Measurements from ENCODE around the gene CDH2. TPM values are rescaled to one million over a fixed set of nuclear protein-coding genes. Genes with fewer than 3 reads are reported as not detected.

CDH2 gene
- total RNA-seq, 2 experiments from 2014 or later, result 0.14 TPM; not detected in 1

DNA sequence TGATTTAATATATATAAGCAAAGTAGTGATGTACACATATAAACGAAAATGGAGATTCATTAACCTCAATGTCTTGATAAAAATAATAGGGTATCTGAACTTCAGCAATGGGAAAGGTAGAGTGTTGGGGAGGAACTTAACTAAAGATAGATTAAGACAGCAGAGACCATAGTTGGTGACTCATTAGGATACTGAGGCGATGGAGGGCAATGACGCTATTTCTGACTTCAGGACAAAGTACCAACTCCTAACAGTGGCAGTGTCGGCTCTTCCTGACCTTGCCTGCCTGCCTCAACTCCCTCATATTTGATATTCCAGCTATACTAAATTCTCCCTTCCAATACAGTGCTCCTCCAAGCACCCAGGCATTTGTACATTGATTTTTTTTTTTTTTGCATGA lies 98.6 kb downstream of the CDH2 start:
- H3K4me1 Mint-ChIP-seq, result no peaks in the 10 kb centered on the region
- peaks cover 4% of the 10 kb centered on the region for H3K9me3 Mint-ChIP-seq (ENCODE audit: low read depth)
- no peaks in the 10 kb centered on the region for H3K27me3 Mint-ChIP-seq
- DNase-seq, result no peak
- CTCF ChIA-PET, result no interaction called here
- no peak overlapping the region for H3K27ac Mint-ChIP-seq
- H3K36me3 Mint-ChIP-seq, result no peaks in the 10 kb centered on the region
- ATAC-seq, result no peak
- H3K4me3 Mint-ChIP-seq, result no peak overlapping the region

DNA sequence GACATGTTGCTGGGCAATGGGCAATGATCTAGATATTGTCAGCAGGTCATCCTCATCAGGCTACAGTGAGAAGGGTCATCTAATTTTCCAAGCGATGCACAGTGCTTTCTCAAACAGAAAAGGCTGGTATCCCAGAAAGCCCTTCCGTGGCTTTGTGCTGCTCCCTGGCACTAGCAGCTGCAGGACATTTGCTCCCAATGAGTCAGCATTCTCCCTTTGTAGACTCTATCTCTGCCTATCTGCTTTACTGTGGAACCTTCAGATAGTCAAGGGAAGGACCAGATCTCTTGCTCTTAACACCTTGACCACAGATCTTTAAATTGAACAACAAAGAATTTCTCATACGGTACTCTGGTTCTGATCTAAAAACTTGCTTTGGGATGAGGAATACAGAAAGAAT lies 101.4 kb downstream of the CDH2 start:
- H3K27ac Mint-ChIP-seq, result no peak overlapping the region
- no peak overlapping the region for H3K4me3 Mint-ChIP-seq
- no peaks in the 10 kb centered on the region for H3K27me3 Mint-ChIP-seq
- DNase-seq (no peak), ATAC-seq (no peak)
- H3K9me3 Mint-ChIP-seq (ENCODE audit: low read depth), result peaks cover 5% of the 10 kb centered on the region
- CTCF ChIA-PET, result no interaction called here
- no peaks in the 10 kb centered on the region for H3K4me1 Mint-ChIP-seq
- H3K36me3 Mint-ChIP-seq, result no peaks in the 10 kb centered on the region

DNA sequence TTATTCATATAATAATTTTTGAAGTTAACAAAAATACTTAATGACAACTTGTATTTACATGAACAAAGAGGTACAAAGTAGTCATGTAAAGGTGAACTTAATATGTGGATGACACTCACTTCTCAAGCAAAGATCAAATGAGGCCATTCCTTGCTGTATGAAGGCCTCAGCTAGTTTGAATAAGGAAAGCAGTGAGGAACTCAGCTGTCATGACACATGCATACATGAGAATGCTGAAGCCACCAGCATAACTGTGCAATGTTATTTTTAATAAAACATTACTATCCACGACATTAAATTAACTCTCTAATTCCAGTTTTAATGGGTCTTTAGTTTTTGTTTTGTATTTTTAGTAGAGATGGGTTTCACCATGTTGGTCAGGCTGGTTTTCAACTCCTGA lies 102.9 kb downstream of the CDH2 start:
- Mint-ChIP-seq H3K9me3 (ENCODE audit: low read depth) (peaks cover 5% of the 10 kb centered on the region), H3K27me3 (no peaks in the 10 kb centered on the region), H3K36me3 (no peaks in the 10 kb centered on the region), H3K4me1 (no peaks in the 10 kb centered on the region), H3K4me3 (no peak overlapping the region), H3K27ac (no peak overlapping the region)
- CTCF ChIA-PET, result no interaction called here
- no peak for ATAC-seq
- no peak for DNase-seq

DNA sequence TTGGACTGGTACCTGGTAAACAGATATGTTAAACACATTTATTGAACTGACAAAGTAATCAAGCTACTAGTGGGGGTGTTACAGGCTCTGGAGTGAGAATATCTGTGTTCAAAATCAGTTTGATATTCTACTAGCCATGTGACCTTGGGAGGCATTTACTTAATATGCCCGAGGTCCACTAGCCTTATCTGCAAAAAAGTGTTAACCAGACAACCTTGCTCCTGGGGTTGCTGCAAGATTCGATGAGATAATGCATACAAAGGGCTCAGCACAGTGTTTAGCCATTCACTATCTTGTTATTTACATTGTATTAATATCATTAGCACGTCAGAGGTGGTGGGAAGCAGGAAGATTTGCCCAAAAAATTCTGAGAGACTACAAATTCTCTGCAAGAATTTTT lies 103.3 kb downstream of the CDH2 start:
- DNase-seq (no peak), ATAC-seq (no peak)
- Mint-ChIP-seq H3K36me3 (no peaks in the 10 kb centered on the region), H3K4me1 (no peaks in the 10 kb centered on the region), H3K9me3 (ENCODE audit: low read depth) (peaks cover 5% of the 10 kb centered on the region), H3K4me3 (no peak overlapping the region), H3K27ac (no peak overlapping the region), H3K27me3 (no peaks in the 10 kb centered on the region)
- CTCF ChIA-PET, result no interaction called here

GRCh38 chr18:28071199-28071598 lies 105.7 kb downstream of the CDH2 start:
- Mint-ChIP-seq H3K36me3 (no peaks in the 10 kb centered on the region), H3K27me3 (no peaks in the 10 kb centered on the region), H3K9me3 (ENCODE audit: low read depth) (peaks cover 8% of the 10 kb centered on the region), H3K4me3 (no peak overlapping the region), H3K4me1 (no peaks in the 10 kb centered on the region), H3K27ac (no peak overlapping the region)
- CTCF ChIA-PET, result no interaction called here
- ATAC-seq (no peak), DNase-seq (no peak)

DNA sequence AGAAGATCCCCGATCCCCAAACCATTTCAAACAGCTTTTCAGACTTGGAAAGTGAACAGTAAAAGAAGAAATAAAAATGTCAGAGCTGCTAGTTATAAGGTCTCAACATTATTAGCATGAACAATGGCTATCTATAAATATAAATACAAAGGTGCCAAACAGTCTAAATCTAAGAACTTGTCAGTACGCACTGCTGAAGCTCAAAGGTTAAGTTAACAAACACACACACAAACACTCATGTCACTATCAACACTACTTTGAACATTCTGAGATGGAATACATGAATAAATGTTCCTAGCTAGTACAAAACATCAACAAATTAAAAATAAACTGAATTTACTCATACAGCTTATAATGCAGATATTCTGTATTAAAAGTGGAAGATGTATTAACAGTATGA lies 108.7 kb downstream of the CDH2 start:
- H3K27me3 Mint-ChIP-seq, result no peaks in the 10 kb centered on the region
- H3K4me1 Mint-ChIP-seq, result no peaks in the 10 kb centered on the region
- CTCF ChIA-PET, result no interaction called here
- no peaks in the 10 kb centered on the region for H3K36me3 Mint-ChIP-seq
- no peak for ATAC-seq
- no peak overlapping the region for H3K4me3 Mint-ChIP-seq
- no peak overlapping the region for H3K27ac Mint-ChIP-seq
- peaks cover 14% of the 10 kb centered on the region for H3K9me3 Mint-ChIP-seq (ENCODE audit: low read depth)
- no peak for DNase-seq

DNA sequence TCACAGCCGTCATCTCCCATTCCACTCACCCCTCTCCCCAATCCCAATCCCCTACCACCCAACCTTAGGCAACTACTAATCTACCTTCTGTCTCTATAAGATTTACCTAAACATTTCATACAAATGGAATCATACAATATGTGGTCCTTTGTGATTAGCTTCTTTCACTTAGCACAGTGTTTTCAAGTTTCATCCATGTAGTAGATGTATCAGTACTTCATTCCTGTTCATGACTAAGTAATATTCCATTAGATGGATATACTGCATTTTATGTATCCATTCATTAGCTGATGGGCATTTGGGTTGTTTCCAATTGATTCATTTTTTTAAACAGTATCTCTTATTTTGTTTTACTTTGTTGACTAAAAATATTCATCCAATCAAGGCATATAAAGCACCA lies 109.6 kb downstream of the CDH2 start:
- no peak overlapping the region for H3K4me3 Mint-ChIP-seq
- H3K9me3 Mint-ChIP-seq (ENCODE audit: low read depth), result peaks cover 13% of the 10 kb centered on the region
- DNase-seq (no peak), ATAC-seq (no peak)
- CTCF ChIA-PET, result no interaction called here
- H3K27ac Mint-ChIP-seq, result no peak overlapping the region
- H3K36me3 Mint-ChIP-seq, result no peaks in the 10 kb centered on the region
- no peaks in the 10 kb centered on the region for H3K27me3 Mint-ChIP-seq
- no peaks in the 10 kb centered on the region for H3K4me1 Mint-ChIP-seq

DNA sequence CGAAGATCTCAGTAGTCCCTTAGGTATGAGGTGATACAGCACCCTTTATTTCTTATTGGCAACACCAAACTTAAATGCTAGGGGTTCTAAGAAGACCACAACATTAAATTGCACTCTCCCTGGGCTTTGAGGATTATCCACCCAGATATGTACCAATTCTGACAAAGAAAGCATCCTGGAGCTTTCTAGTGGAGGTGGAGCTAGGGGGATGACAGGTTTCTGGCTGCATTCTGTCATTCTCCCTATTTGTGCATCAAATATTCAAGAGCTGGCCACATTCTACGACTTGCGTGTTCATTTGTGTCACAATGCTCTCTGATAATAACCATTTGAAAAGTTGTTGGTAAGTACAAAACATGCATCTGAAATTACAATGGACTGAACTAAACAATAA lies 111.1 kb downstream of the CDH2 start:
- no peaks in the 10 kb centered on the region for H3K27me3 Mint-ChIP-seq
- H3K9me3 Mint-ChIP-seq (ENCODE audit: low read depth), result peaks cover 9% of the 10 kb centered on the region
- H3K27ac Mint-ChIP-seq, result no peak overlapping the region
- no peaks in the 10 kb centered on the region for H3K36me3 Mint-ChIP-seq
- ATAC-seq (no peak), DNase-seq (no peak)
- CTCF ChIA-PET, result no interaction called here
- H3K4me1 Mint-ChIP-seq, result no peaks in the 10 kb centered on the region
- H3K4me3 Mint-ChIP-seq, result no peak overlapping the region

DNA sequence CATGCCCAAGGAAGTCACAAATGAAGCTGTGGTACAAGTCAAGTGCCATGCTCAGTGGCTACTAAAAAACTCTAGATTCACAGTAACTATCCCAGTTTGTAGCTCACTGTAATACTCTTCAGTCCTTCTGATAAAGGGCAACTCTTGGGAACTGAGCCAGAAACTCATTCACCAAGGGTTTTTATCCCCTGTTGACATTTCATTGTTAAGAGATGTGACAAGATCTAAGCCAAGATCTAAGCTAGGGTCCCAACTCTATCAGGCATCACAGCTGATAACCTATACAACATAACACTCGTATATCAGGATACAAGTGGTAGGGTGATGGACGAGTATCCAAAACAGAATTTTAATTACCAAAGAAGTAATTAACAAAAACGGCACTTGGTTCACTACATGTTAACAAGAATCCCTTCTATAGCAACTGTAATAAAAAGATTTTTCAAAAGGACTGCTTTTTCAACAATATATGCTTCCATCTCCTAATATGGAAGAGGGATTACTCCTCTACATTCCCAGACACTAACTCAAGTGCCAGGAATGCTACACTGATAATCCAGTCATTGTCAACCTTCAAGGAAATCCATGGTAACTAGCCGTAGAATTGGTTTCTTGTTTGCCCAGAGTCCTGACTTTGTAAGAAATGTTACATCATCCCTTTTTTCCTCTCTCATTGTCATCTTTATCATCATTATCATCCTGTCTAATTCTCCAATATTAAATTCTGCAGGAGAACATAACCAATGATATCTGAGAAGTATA lies 111.7 kb downstream of the CDH2 start:
- Mint-ChIP-seq H3K4me3 (no peak overlapping the region), H3K36me3 (no peaks in the 10 kb centered on the region), H3K9me3 (ENCODE audit: low read depth) (peaks cover 9% of the 10 kb centered on the region), H3K4me1 (no peaks in the 10 kb centered on the region), H3K27ac (no peak overlapping the region), H3K27me3 (no peaks in the 10 kb centered on the region)
- DNase-seq, result no peak
- CTCF ChIA-PET, result no interaction called here
- ATAC-seq, result no peak

GRCh38 chr18:28063926-28064325 lies 113.0 kb downstream of the CDH2 start:
- CTCF ChIA-PET, result no interaction called here
- Mint-ChIP-seq H3K4me1 (no peaks in the 10 kb centered on the region), H3K36me3 (no peaks in the 10 kb centered on the region), H3K27ac (no peak overlapping the region), H3K9me3 (ENCODE audit: low read depth) (peaks cover 11% of the 10 kb centered on the region), H3K27me3 (no peaks in the 10 kb centered on the region), H3K4me3 (no peak overlapping the region)
- ATAC-seq, result no peak
- DNase-seq, result no peak

GRCh38 chr18:28063271-28063761 lies 113.6 kb downstream of the CDH2 start:
- Mint-ChIP-seq H3K4me3 (no peak overlapping the region), H3K27me3 (no peaks in the 10 kb centered on the region), H3K36me3 (no peaks in the 10 kb centered on the region), H3K4me1 (no peaks in the 10 kb centered on the region), H3K9me3 (ENCODE audit: low read depth) (peaks cover 11% of the 10 kb centered on the region), H3K27ac (no peak overlapping the region)
- CTCF ChIA-PET, result no interaction called here
- DNase-seq, result no peak
- no peak for ATAC-seq

DNA sequence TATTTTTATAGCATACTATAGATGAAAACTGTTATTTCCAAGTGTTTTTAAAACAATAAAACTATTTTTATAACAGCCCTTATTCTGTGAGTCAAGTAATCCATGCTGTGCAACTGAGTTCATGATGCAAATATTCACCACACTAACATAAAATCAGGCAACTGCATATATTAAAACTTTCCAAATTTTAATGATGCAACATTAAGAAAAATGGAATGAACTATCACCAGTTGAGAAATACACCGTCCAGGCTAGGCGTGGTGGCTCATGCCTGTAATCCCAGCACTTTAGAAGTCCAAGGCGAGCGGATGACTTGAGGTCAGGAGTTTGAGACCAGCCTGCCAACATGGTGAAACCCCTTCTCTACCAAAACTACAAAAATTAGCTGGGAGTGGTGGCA lies 114.5 kb downstream of the CDH2 start:
- CTCF ChIA-PET, result no interaction called here
- Mint-ChIP-seq H3K27ac (no peak overlapping the region), H3K36me3 (no peaks in the 10 kb centered on the region), H3K9me3 (ENCODE audit: low read depth) (peaks cover 11% of the 10 kb centered on the region), H3K4me1 (no peaks in the 10 kb centered on the region), H3K27me3 (no peaks in the 10 kb centered on the region), H3K4me3 (no peak overlapping the region)
- DNase-seq (no peak), ATAC-seq (no peak)

DNA sequence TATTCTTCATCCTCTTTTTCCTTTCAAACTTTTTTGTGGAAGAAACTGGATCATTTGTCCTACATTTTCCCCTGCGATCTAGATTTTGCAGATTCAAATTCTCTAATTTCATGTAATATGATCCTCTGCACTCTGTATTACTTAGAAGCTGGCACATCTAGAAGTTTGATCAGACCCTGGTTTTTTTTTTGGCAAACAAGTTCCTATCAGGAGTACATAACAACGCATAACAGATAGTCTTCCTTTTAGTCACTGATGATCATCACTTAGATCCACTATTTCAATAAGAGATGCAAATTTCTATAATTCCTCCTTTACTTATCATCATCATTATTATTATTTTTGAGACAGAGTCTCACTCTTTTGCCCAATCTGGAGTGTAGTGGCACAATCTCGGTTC lies 117.1 kb downstream of the CDH2 start:
- DNase-seq (no peak), ATAC-seq (no peak)
- Mint-ChIP-seq H3K36me3 (no peaks in the 10 kb centered on the region), H3K9me3 (ENCODE audit: low read depth) (peaks cover 5% of the 10 kb centered on the region), H3K4me1 (no peaks in the 10 kb centered on the region), H3K27me3 (no peaks in the 10 kb centered on the region), H3K4me3 (no peak overlapping the region), H3K27ac (no peak overlapping the region)
- CTCF ChIA-PET, result no interaction called here

DNA sequence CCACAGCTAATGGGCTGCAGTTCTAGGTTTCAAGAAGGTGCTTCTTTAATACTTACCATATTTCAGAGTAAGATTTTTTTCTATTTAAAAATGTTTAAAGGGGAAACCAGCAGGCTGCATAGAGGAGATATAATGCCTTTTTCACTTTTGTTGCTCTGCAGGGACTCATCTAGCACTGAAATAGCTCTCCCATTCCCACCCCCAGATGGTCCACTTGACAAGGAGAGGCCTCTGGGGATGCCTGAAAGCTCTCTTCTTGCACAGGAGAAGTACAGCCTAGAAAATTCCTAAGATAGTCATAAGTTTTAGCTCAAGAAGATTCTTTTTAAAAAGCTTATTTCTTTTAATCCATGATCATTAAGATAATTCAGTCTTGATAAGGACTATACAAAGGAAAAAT lies 126.4 kb downstream of the CDH2 start:
- Mint-ChIP-seq H3K36me3 (no peaks in the 10 kb centered on the region), H3K27me3 (no peaks in the 10 kb centered on the region), H3K27ac (no peak overlapping the region), H3K4me3 (no peak overlapping the region), H3K9me3 (ENCODE audit: low read depth) (peaks cover 4% of the 10 kb centered on the region), H3K4me1 (no peaks in the 10 kb centered on the region)
- DNase-seq (no peak), ATAC-seq (no peak)
- CTCF ChIA-PET, result no interaction called here

DNA sequence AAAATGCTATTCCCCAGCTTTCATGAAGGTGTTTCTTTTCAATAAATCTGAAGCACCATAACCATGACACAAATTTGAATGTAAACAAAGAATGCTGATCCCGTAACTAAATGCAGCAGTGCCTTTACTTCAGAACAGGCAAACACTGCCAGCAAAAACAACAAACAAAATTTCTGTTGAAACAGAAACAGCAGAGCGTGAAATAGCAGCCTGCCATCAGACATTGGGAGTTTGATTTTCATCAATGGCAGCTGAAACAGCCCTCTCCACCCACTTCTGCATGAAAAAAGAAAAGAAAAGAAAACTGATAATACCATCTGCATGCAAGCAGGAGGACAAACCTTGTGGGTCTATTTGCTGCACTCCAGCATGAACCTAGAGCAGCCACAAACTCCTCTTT lies 128.3 kb downstream of the CDH2 start:
- Mint-ChIP-seq H3K4me1 (no peaks in the 10 kb centered on the region), H3K4me3 (no peak overlapping the region), H3K27me3 (no peaks in the 10 kb centered on the region), H3K9me3 (ENCODE audit: low read depth) (peaks cover 4% of the 10 kb centered on the region), H3K27ac (no peak overlapping the region), H3K36me3 (no peaks in the 10 kb centered on the region)
- CTCF ChIA-PET, result no interaction called here
- DNase-seq, result no peak
- ATAC-seq, result no peak
